ENCODE measurements around the gene LMF1.
A peak's percentile ranks its signal among the peaks of the same experiment; 100 is the strongest.

Gene LMF1

GRCh38 chr16:1002399-1003166 lies 31.8 kb upstream of the LMF1 start:
- peak; percentile 58 for DNase-seq (ENCODE audit: low read depth)
- TF ChIP-seq, protein P1, sequence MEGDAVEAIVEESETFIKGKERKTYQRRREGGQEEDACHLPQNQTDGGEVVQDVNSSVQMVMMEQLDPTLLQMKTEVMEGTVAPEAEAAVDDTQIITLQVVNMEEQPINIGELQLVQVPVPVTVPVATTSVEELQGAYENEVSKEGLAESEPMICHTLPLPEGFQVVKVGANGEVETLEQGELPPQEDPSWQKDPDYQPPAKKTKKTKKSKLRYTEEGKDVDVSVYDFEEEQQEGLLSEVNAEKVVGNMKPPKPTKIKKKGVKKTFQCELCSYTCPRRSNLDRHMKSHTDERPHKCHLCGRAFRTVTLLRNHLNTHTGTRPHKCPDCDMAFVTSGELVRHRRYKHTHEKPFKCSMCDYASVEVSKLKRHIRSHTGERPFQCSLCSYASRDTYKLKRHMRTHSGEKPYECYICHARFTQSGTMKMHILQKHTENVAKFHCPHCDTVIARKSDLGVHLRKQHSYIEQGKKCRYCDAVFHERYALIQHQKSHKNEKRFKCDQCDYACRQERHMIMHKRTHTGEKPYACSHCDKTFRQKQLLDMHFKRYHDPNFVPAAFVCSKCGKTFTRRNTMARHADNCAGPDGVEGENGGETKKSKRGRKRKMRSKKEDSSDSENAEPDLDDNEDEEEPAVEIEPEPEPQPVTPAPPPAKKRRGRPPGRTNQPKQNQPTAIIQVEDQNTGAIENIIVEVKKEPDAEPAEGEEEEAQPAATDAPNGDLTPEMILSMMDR (conservative IDR thresholded peaks at IDR 0.05; ENCODE audit: low read length): no peak
- H3K4me3 ChIP-seq (ENCODE audit: low read length): no peak overlapping the region

- DNase-seq (ENCODE audit: low read depth): no peak
- H3K4me3 ChIP-seq (ENCODE audit: low read length): no peak overlapping the region
- TF ChIP-seq, protein P1 (conservative IDR thresholded peaks at IDR 0.05; ENCODE audit: low read length): no peak
These were observed 30.3 kb upstream of the LMF1 start for GRCh38 chr16:1001096-1001495.

- TF ChIP-seq, protein P1 (conservative IDR thresholded peaks at IDR 0.05; ENCODE audit: low read length): no peak
- H3K4me3 ChIP-seq (ENCODE audit: low read length): no peak overlapping the region
- no peak for DNase-seq (ENCODE audit: low read depth)
These were observed 29.8 kb upstream of the LMF1 start for GRCh38 chr16:1000608-1001007.

DNA sequence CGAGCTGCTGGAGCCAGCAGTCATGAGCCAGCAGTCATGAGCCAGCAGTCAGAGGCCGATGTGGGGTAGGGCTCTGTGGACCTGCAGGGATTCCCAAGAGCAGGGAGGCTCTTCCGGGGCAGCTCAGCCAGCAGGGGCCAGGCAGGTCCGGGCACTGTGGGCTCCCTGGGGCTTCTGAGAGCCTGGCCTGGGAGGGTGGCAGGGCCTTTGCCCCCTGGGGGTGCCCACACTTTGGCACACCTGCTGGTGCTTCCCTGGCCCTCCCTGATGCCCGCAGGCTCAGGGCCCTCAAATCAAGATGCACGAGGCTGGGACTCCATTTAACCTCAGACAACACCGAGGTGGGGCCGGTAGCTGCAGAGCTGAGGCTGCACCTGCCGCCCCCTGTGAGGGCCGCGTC lies 28.9 kb upstream of the LMF1 start:
- no peak for DNase-seq (ENCODE audit: low read depth)
- TF ChIP-seq, protein P1 (conservative IDR thresholded peaks at IDR 0.05; ENCODE audit: low read length): no peak
- H3K4me3 ChIP-seq (ENCODE audit: low read length): no peak overlapping the region

DNA sequence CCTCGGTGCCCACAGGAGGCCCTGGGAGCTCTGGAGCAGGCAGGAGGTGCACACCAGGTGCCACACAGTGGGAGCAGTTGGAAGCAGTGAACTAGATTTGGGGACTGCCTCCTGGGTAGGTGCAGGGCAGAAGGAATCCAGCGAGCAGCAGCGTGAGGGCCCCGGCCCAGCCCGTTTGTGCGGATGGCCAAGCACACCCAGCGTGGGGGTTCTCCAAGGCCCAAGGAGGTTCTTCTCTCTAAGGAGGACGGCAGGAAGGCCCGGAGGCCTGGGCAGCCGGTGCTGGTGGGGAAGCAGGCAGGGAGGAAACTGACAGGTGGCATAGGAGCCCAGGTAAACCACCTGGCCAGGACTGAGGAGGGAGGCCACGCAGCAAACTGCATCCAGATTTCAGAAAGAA lies 27.8 kb upstream of the LMF1 start:
- H3K4me3 ChIP-seq (ENCODE audit: low read length): no peak overlapping the region
- TF ChIP-seq, protein P1 (conservative IDR thresholded peaks at IDR 0.05; ENCODE audit: low read length): no peak
- DNase-seq (ENCODE audit: low read depth): no peak

DNA sequence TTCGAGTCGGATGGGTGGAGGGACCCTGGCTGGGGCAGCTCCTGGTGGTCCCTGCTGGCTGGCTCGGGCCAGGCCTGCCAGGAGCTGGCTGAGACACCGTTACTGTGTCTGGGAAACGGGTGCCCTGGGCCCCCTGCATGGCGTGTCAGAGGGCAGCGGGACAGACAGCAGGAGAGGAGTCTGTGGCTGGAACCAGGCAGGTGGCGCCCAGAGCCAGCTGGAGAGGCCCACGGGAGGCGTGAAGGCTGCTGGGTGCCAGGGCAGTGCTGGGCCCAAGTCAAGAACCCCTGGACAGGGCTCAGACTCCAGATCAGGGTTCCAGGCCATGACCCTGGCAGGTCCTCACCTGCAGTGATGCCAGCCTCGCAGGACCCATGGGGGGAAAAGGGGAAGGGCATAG lies 27.4 kb upstream of the LMF1 start:
- H3K4me3 ChIP-seq (ENCODE audit: low read length): no peak overlapping the region
- TF ChIP-seq, protein P1 (conservative IDR thresholded peaks at IDR 0.05; ENCODE audit: low read length): no peak
- no peak for DNase-seq (ENCODE audit: low read depth)

DNA sequence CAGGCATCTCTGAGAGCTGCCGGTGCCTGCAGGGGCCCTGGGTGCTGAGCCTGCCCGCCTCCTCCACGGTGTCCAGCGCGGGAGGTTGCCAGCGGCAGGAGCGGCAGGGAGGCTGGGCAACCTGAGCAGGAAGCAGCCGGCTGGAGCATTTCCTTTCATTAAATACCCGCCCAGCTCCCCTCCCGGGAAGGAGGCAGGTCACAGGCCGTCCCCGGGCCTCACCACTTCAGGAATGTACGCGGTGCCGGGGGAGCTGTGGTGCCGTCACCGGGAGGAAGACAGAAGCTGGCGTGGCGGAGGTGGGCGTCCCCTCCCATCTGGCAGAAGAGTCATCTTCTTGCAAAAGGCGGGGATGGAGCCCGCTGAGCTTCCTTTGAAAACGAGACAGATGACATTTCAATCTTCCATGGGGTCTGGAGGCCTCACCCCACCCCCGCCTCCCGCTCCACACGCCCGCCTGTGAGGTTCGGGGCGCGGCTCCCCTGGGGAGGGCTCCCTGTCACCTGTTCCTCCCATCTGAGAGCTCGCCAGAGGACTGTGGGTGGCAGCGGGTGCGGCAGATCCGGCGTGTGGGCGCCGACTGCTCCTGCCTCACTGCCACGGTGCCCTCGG lies 26.8 kb upstream of the LMF1 start:
- no peak overlapping the region for H3K4me3 ChIP-seq (ENCODE audit: low read length)
- DNase-seq (ENCODE audit: low read depth): peak; percentile 49
- TF ChIP-seq, protein P1 (conservative IDR thresholded peaks at IDR 0.05; ENCODE audit: low read length): no peak

Measured in AG10803 (cell line).